Measurements from ENCODE around the gene CFAP299. TPM values are rescaled to one million over a fixed set of nuclear protein-coding genes. Genes with fewer than 3 reads are reported as not detected.
"Not testable (repeated sequence)": the region's sequence is repeated elsewhere in the genome, so short reads cannot be mapped to it uniquely, and the experiment has no call there.

CFAP299 gene
- total and polyA plus RNA-seq, 2 donors (not counting 1 experiment from before 2014, with no cell fraction given), result not detected

- Mint-ChIP-seq H3K4me3 (no peak overlapping the region), H3K27me3 (peaks cover 3% of the 10 kb centered on the region), H3K27ac (no peak overlapping the region), H3K9me3 (ENCODE audit: insufficient read depth) (peaks cover 6% of the 10 kb centered on the region), H3K4me1 (no peaks in the 10 kb centered on the region)
- Histone ChIP-seq H3K4me2 (replicated peaks; ENCODE audit: low read depth, low read length, poor library complexity, severe bottlenecking) (no peak overlapping the region), H3K4me1 (ENCODE audit: control insufficient read depth in 2 of 2, insufficient read depth in 2 of 2, low read length in 2 of 2) (no peaks in the 10 kb centered on the region), H3K9me3 (ENCODE audit: control extremely low read depth in 1 of 3, control insufficient read depth in 2 of 3, insufficient read depth in 1 of 3, low read length in 2 of 3) (no peaks in the 10 kb centered on the region), H3K27me3 (replicated peaks in 1 of 4; ENCODE audit: control extremely low read depth in 1 of 4, control insufficient read depth in 3 of 4, insufficient read depth in 4 of 4, low read length in 3 of 4) (no peaks in the 10 kb centered on the region), H2AFZ (ENCODE audit: insufficient read depth, low read depth, low read length, poor library complexity, severe bottlenecking) (no peak overlapping the region), H4K20me1 (ENCODE audit: control insufficient read depth, insufficient read depth, low read length, poor library complexity, severe bottlenecking) (no peaks in the 10 kb centered on the region), H3K27ac (ENCODE audit: low read length in 2 of 2) (no peak overlapping the region), H3K9ac (ENCODE audit: low read length) (no peak overlapping the region), H3K4me3 (ENCODE audit: control extremely low read depth in 1 of 5, extremely low read depth in 1 of 5, insufficient read depth in 1 of 5, low read depth in 2 of 5, low read length in 4 of 5) (no peak overlapping the region), H3K79me2 (ENCODE audit: control insufficient read depth, insufficient read depth, low read length) (no peaks in the 10 kb centered on the region), H3K36me3 (replicated peaks in 1 of 2; ENCODE audit: control extremely low read depth in 1 of 2, control insufficient read depth in 1 of 2, extremely low read depth in 1 of 2, insufficient read depth in 2 of 2, low read length in 1 of 2) (no peaks in the 10 kb centered on the region)
- intact Hi-C loops (cut with micrococcal nuclease), result no loop called here
- ChIA-PET CTCF (no interaction called here), POLR2A (no interaction called here)
- TF ChIP-seq EZH2 (IDR thresholded peaks at IDR 0.05; ENCODE audit: borderline replicate concordance, insufficient read depth, low read depth, low read length, poor library complexity, severe bottlenecking), result no peak
- TF ChIP-seq CTCF (IDR thresholded peaks at IDR 0.05), result no peak
- no CpG with 5 or more reads among the region's 1 CpG for WGBS (ENCODE audit: insufficient coverage)
- ATAC-seq (ENCODE audit: low read depth) (no peak), DNase-seq (no peak)
These were observed 396.5 kb downstream of the CFAP299 start for GRCh38 chr4:80732010-80732409.

- 64% methylated on average over 2 of the region's 2 CpGs for WGBS (ENCODE audit: insufficient coverage)
These were observed 404.8 kb downstream of the CFAP299 start for GRCh38 chr4:80740375-80740774.

GRCh38 chr4:80749558-80749957, 414.0 kb downstream of the CFAP299 start:
- H2AFZ ChIP-seq (ENCODE audit: insufficient read depth, low read depth, low read length, poor library complexity, severe bottlenecking); H3K36me3 ChIP-seq (replicated peaks in 1 of 2; ENCODE audit: control extremely low read depth in 1 of 2, control insufficient read depth in 1 of 2, extremely low read depth in 1 of 2, insufficient read depth in 2 of 2, low read length in 1 of 2); H3K4me3 ChIP-seq (ENCODE audit: control extremely low read depth in 1 of 5, extremely low read depth in 1 of 5, insufficient read depth in 1 of 5, low read depth in 2 of 5, low read length in 4 of 5); H4K20me1 ChIP-seq (ENCODE audit: control insufficient read depth, insufficient read depth, low read length, poor library complexity, severe bottlenecking); H3K9ac ChIP-seq (ENCODE audit: low read length); H3K4me1 ChIP-seq (ENCODE audit: control insufficient read depth in 2 of 2, insufficient read depth in 2 of 2, low read length in 2 of 2); POLR2A ChIA-PET; H3K79me2 ChIP-seq (ENCODE audit: control insufficient read depth, insufficient read depth, low read length); CTCF ChIA-PET; H3K27me3 Mint-ChIP-seq; H3K9me3 Mint-ChIP-seq (ENCODE audit: insufficient read depth); ATAC-seq (ENCODE audit: low read depth); H3K27me3 ChIP-seq (replicated peaks in 1 of 4; ENCODE audit: control extremely low read depth in 1 of 4, control insufficient read depth in 3 of 4, insufficient read depth in 4 of 4, low read length in 3 of 4); DNase-seq; H3K27ac Mint-ChIP-seq; intact Hi-C loops (cut with micrococcal nuclease); H3K9me3 ChIP-seq (ENCODE audit: control extremely low read depth in 1 of 3, control insufficient read depth in 2 of 3, insufficient read depth in 1 of 3, low read length in 2 of 3); H3K4me2 ChIP-seq (replicated peaks; ENCODE audit: low read depth, low read length, poor library complexity, severe bottlenecking); H3K27ac ChIP-seq (ENCODE audit: low read length in 2 of 2); H3K4me3 Mint-ChIP-seq; H3K4me1 Mint-ChIP-seq: not testable (repeated sequence)
- WGBS (ENCODE audit: insufficient coverage), result 92% methylated on average over 6 of the region's 6 CpGs

More at GRCh38 chr4:80740375-80740774, 404.8 kb downstream of the CFAP299 start:
- Histone ChIP-seq H3K4me1 (ENCODE audit: control insufficient read depth in 2 of 2, insufficient read depth in 2 of 2, low read length in 2 of 2) (no peaks in the 10 kb centered on the region), H3K27me3 (replicated peaks in 1 of 4; ENCODE audit: control extremely low read depth in 1 of 4, control insufficient read depth in 3 of 4, insufficient read depth in 4 of 4, low read length in 3 of 4) (no peaks in the 10 kb centered on the region), H3K36me3 (replicated peaks in 1 of 2; ENCODE audit: control extremely low read depth in 1 of 2, control insufficient read depth in 1 of 2, extremely low read depth in 1 of 2, insufficient read depth in 2 of 2, low read length in 1 of 2) (no peaks in the 10 kb centered on the region), H4K20me1 (ENCODE audit: control insufficient read depth, insufficient read depth, low read length, poor library complexity, severe bottlenecking) (no peaks in the 10 kb centered on the region), H2AFZ (ENCODE audit: insufficient read depth, low read depth, low read length, poor library complexity, severe bottlenecking) (no peak overlapping the region), H3K4me2 (replicated peaks; ENCODE audit: low read depth, low read length, poor library complexity, severe bottlenecking) (no peak overlapping the region), H3K79me2 (ENCODE audit: control insufficient read depth, insufficient read depth, low read length) (no peaks in the 10 kb centered on the region), H3K9me3 (ENCODE audit: control extremely low read depth in 1 of 3, control insufficient read depth in 2 of 3, insufficient read depth in 1 of 3, low read length in 2 of 3) (peaks cover 4 to 5% (median 5%) of the 10 kb centered on the region in 3 donors), H3K27ac (ENCODE audit: low read length in 2 of 2) (no peak overlapping the region), H3K9ac (ENCODE audit: low read length) (no peak overlapping the region), H3K4me3 (ENCODE audit: control extremely low read depth in 1 of 5, extremely low read depth in 1 of 5, insufficient read depth in 1 of 5, low read depth in 2 of 5, low read length in 4 of 5) (no peak overlapping the region)
- no peaks in the 10 kb centered on the region for H3K4me1 Mint-ChIP-seq
- no peak for TF ChIP-seq EZH2 (IDR thresholded peaks at IDR 0.05; ENCODE audit: borderline replicate concordance, insufficient read depth, low read depth, low read length, poor library complexity, severe bottlenecking)
- no peak for TF ChIP-seq CTCF (IDR thresholded peaks at IDR 0.05)
- ChIA-PET POLR2A (no interaction called here), CTCF (no interaction called here)
- no peak overlapping the region for H3K4me3 Mint-ChIP-seq
- DNase-seq (no peak), ATAC-seq (ENCODE audit: low read depth) (no peak)
- H3K27ac Mint-ChIP-seq, result no peak overlapping the region
- intact Hi-C loops (cut with micrococcal nuclease), result no loop called here
- H3K27me3 Mint-ChIP-seq, result no peaks in the 10 kb centered on the region
- H3K9me3 Mint-ChIP-seq (ENCODE audit: insufficient read depth), result peaks cover 10% of the 10 kb centered on the region
